ENCODE results near the gene FAM187B.
"Not testable (repeated sequence)": the region's sequence is repeated elsewhere in the genome, so short reads cannot be mapped to it uniquely, and the experiment has no call there.

Gene FAM187B

GRCh38 chr19:35246466-35247092 is 18.0 kb upstream of the FAM187B start:
- TF ChIP-seq CTCF (IDR thresholded peaks at IDR 0.05; ENCODE audit: low read depth, low read length, missing control alignments): no peak
- H3K4me3 ChIP-seq (replicated peaks; ENCODE audit: low read depth, low read length): no peak overlapping the region
- DNase-seq (ENCODE audit: extremely low read depth, low read depth): no peak

- no peak overlapping the region for H3K4me3 ChIP-seq (replicated peaks; ENCODE audit: low read depth, low read length)
- no peak for DNase-seq (ENCODE audit: extremely low read depth, low read depth)
- no peak for TF ChIP-seq CTCF (IDR thresholded peaks at IDR 0.05; ENCODE audit: low read depth, low read length, missing control alignments)
These were observed 12.9 kb upstream of the FAM187B start for GRCh38 chr19:35241417-35241816.

GRCh38 chr19:35240327-35240726 is 11.8 kb upstream of the FAM187B start:
- no peak for DNase-seq (ENCODE audit: extremely low read depth, low read depth)
- TF ChIP-seq CTCF (IDR thresholded peaks at IDR 0.05; ENCODE audit: low read depth, low read length, missing control alignments): no peak
- H3K4me3 ChIP-seq (replicated peaks; ENCODE audit: low read depth, low read length): no peak overlapping the region

GRCh38 chr19:35239597-35239996 is 11.1 kb upstream of the FAM187B start:
- DNase-seq (ENCODE audit: extremely low read depth, low read depth); H3K4me3 ChIP-seq (replicated peaks; ENCODE audit: low read depth, low read length): not testable (repeated sequence)

DNA sequence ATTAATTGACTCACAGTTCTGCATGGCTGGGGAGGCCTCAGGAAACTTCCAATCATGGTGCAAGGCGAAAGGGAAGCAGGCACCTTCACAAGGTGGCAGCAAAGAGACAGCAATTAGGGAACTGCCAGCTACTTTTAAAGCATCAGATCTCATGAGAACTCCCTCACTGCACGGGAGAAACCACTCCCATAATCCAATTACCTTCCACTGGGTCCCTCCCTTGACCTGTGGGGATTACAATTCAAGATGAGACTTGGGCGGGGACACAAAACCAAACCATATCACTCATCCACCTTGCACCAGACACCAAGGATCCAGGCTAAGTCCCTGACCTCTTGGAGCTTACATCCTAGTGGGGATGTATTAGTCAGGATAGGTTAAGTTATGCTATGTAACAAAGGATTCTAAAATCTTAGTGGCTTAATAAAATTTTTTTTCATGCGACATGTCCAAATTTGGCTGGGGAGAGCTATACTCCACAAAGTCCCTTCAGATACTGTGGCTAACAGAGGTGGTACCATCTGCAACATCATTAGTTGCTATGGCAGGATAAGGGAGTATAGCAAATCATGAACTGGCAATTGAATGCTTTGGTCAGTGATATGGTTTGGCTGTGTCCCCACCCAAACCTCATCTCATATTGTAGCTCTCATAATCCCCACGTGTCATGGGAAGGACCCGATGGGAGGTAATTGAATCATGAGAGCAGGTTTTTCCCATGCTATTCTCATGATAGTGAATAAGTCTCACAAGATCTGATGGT is 8.3 kb upstream of the FAM187B start:
- DNase-seq (ENCODE audit: extremely low read depth, low read depth): no peak
- H3K4me3 ChIP-seq (replicated peaks; ENCODE audit: low read depth, low read length): no peak overlapping the region
- TF ChIP-seq CTCF (IDR thresholded peaks at IDR 0.05; ENCODE audit: low read depth, low read length, missing control alignments): peak; percentile 18

GRCh38 chr19:35232912-35233311 is 4.4 kb upstream of the FAM187B start:
- TF ChIP-seq CTCF (IDR thresholded peaks at IDR 0.05; ENCODE audit: low read depth, low read length, missing control alignments): no peak
- DNase-seq (ENCODE audit: extremely low read depth, low read depth): no peak
- no peak overlapping the region for H3K4me3 ChIP-seq (replicated peaks; ENCODE audit: low read depth, low read length)

- TF ChIP-seq CTCF (IDR thresholded peaks at IDR 0.05; ENCODE audit: low read depth, low read length, missing control alignments): no peak
- no peak for DNase-seq (ENCODE audit: extremely low read depth, low read depth)
- no peak overlapping the region for H3K4me3 ChIP-seq (replicated peaks; ENCODE audit: low read depth, low read length)
These were observed 3.6 kb upstream of the FAM187B start for GRCh38 chr19:35231956-35232645.

Data from HFF-Myc (cell line).